UCSD-AML1 (cell line): ENCODE results near the gene SPRTN.
"Not testable (repeated sequence)": the region's sequence is repeated elsewhere in the genome, so short reads cannot be mapped to it uniquely, and the experiment has no call there.

Experiments used
- DNase-seq: peaks from one replicate; lab custom pipeline; 2025; ENCODE audit not compliant: unreplicated experiment; lab: John Stamatoyannopoulos, UW

The SPRTN gene

DNA sequence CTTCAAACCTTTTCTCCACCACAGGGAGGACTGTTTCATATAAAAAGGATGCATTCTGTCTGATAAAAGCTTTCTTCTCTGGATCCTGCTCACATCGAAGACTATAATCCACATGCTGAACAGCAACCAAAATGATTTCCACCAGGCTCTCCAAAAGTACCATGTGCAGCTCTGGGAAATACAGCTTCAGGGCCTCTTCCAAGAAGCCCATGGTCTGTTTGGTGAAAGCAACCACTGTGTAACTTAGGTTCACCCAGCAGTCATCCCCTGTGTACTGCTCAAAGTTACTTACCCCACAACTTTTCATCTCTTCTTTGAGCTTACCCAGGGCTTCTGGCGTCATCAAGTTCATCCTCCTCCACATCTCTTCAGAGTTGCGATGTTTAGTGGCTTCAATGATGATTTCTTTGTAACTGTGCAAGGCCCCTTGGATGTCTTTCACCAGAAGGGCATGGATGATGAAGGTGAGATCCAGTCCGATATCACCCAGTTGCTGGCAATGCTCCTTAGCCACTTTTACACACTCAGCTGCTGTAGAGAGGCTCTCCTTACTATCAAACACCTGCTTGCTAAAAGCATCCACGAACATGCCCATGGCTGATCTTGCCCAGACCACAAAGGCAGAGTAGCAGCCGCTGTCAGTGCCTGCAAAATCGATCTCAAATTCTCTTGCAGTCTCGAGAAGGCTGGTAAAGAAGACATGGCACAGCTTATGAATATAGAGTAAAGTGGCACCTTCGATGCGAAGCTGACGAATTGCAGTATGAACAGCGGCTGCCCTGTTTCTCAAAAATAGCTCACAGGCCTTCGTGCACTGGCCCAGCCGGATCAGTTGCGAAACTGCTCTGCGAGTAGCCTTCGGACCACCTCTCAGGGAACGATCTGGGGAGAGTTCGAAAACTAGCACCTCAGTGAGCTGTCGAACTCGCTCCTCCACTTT lies 2.2 kb upstream of the SPRTN start:
- DNase-seq = no peak

DNA sequence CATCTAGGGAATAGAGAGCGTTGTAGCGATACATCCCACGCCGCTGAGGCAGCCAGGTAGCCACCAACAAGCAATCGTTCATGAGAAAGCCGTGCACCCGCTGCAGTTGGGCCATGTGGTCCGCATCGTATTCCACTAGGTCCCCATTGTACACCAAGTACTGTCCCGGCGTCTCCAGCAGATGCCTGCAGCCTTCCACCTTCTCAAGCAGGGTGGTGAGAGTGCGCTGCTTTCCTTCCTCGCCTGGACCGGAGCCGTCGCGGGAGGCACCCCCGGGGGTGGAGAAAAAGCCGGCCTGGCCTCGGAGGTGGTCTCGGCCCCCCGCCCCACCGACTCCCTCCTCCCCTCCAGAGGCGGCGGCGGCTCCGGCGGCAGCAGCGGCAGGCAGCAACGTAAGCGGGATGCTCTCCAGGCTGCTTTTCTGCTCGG lies 1.0 kb upstream of the SPRTN start:
- DNase-seq = no peak

DNA sequence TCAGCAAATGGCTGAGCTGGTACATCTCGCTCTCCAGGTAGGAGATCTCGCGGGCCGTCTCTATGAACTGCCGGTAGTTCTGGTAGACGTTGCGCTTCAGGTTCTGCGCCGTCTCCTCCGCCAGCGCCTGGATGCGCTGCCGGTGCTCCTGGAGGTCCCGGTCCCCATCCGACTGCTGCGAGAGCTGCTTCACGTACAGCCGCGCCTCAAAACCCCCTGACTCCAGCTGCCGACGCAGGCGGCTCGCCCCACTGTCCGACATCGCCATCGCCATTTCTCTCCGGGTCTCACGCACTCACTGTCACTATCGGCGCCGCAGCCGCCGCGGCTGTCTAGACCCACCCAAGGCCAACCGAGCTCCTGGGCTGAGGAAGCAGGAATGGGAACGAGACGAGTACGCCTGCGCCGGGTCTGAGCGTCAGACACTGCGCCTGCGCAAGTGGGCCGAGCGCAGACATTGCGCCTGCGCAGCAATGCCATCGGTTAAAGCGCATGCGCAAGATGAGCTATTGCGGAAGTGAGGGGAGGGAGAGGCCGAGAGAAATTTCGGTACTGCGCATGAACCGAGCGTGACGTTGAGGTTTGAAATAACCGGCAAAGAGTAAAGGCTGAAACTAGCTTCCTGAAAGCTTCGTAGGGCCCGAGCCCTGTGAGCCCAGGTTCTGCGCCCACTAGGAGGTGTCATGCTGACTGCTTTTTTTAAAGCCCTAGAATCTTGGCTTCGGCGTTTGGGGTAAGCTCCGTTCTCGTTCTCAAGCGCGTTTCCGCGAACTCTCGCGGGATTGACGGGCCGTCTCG lies 422 bp upstream of the SPRTN start, which contains the start of gene EXOC8:
EXOC8 (minus strand) TSS at position 381 of the 798 bp plus-strand sequence; CDS start at position 274, 107 bp downstream.
- DNase-seq = peak; percentile 99

DNA sequence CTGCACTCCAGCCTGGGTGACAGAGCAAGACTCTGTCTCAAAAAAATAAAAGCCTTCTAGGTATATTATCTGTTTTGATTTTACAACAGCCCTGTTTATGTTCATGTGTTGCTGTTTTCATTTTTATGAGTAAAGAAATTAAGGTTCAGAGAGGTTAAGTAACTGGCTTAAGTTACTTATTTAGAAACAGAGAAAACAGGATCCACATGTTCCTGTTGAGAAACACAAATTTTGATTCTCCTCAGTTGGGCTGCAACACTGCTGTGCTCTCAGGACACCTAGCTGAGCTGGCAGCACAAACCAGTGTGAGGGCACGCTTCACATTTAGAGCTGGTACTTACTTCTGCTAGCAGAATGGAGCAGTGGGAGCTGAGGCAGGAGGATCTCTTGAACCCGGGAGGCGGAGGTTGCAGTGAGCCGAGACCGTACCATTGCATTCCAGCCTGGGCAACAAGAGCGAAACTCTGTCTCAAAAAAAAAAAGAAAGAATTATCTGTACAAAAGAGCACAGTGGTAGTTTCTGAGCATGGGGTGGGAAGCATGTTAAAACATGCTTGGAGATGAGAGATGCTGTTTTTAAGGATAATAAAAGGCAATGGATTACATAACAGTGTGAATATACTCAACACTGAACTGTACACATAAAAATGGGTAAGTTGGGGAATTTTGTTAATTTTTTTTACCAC lies 2.4 kb downstream of the SPRTN start:
- no peak for DNase-seq

DNA sequence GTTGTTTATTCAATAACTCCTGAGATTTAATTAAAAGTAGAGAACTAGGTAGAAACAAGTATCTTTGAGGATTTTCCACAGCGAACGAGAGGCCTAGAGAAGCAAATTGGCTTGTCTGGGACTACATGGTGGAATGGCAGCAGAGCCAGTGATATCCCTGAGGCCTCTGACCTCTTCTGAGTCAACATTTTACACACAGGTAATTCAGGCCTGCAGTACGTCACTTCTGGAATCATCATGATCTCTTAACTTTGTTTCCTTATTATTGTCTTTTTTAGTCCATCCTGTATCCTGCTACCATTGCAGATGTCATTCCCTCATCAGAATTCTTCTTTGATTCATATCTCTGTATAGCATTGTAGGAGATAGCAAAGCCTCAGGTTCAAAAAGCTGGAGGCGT lies 9.9 kb downstream of the SPRTN start:
- DNase-seq = no peak

DNA sequence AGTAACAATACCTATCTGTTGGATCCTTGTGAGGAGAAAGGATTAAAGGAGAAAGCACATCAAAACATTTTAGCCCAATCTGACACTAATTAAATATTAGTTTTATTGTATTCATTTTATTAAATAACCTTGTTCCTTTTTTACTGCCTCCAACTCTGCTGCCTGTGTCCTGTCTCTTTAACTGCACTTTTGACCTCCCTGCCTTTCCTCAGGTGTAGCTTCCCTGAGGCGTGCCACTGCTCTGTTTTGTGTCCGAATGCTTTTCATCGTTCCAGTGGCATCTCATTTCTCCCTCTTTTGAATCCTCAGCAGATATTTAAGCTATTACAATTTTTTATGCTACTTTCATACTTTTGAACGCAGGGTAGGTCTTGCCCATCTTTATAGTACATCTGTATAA lies 10.3 kb downstream of the SPRTN start:
- no peak for DNase-seq

DNA sequence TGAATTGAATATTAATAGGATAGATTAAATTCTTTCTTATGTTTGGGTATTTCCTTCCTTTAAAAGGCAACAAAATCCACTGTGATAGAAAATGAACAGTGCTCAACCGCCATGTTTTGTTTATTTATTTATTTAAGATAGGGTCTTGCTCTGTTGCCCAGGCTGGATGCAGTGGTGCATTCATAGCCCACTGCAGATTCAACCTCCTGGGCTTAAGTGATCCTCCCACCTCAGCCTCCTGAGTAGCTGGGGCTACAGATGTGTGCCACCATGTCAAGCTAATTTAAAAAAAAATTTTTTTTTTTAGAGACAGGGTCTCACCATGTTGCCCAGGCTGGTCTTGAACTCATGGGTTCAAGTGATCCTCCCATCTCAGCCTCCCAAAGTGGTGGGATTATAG lies 10.8 kb downstream of the SPRTN start:
- not testable (repeated sequence) for DNase-seq

DNA sequence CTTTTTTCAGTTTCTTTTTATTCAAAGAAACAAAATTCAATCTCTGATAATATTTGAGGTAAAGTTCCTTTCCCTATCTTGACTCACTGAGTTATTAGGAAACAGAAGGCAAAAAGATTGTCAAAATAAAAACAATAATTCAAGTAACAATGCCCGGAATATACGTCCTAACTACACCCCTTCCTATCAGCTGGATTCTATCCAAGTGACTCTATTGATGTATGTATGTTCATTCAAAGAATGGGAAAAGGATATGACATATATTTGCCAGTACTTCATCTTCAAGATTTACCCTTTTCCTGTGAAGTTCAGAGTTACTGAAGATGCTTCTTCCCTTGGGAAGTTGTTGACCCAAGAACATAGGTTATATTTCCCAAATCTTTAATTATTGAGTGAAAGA lies 13.7 kb downstream of the SPRTN start:
- DNase-seq = no peak

DNA sequence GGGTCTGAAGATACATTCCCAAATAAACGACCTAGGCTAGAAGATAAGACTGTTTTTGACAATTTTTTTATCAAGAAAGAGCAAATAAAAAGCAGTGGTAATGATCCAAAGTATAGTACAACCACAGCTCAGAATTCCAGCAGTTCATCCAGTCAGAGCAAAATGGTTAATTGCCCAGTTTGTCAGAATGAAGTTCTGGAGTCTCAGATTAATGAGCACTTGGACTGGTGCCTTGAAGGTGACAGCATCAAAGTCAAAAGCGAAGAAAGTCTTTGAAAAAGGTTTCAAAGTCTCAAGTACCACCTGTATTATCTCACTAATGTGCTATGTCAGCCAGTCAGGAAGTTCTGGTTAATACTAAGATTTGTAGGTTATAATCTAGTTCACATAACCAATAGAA lies 15.0 kb downstream of the SPRTN start:
- DNase-seq = no peak

DNA sequence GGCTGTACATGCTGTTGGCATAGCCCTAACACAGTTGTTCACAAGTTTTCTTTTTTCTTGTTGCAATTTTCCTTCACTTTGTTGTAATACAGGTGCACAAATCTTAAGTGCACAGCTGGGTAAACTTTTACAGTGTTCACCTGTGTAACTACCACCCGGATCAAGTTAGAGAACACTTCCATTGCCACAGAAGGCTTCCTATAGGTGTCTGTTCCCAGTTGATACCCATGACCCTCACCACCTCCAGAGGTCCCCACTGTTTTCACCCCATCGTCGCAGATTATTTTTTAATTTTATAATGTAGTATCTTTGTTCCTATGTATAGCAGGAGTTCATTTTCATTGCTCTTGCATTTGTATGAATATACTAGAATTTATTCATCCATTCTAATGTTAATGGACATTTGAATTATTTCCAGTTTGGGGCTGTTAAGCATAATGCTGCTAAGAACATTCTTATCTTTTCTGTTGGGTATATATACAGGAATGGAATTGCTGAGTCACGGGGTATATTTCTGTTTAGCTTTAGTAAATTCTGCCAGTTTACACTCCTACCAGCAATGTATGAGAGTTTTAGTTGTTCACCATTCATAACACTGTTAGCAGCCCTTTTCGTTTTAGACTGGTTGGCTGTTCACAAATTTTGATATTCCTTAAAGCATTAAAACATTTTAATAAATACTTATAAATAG lies 16.4 kb downstream of the SPRTN start:
- DNase-seq = no peak

DNA sequence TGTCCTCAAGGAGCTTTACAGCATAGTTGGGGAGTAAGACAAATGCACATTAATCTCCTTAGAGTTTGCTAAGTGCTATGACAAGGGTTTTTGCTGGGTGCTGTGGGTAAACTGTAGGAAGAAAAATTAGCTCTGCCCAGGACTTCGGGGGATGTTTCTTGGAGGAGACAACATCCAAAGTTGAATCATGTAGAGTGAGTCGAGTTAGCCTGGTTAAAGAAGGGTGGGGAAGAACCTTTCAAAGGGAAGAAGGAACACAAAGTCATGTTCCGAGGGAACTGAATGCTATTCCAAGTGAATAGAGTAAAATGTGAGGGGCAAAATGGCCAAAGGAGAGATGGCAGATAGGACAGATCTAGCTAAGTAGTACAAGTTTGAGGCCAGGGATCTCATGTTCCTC lies 17.1 kb downstream of the SPRTN start:
- DNase-seq = no peak

DNA sequence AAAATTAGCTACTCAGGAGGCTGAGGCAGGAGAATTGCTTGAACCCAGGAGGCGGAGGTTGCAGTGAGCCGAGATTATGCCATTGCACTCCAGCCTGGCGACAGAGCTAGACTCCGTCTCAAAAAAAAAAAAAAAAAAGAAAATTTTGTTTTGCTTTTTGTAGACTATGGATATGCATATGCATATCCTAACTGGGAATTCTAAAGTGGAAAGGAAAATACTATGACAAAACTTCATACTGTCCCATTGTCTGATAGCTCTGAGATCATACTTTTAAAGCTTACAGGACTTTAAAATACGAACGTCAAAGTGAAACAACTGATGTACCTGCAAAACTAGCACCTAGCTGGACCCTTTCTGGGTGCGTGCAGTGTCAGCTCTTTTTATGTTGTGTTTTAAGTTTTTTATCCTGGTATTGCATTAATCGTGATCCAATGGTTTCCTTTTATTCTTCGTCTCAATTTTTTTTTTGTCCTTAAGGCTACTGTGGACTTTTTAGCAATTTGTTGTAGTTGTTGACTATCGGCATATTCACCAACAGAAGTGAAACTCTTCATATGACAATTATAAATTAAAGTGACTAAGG lies 19.2 kb downstream of the SPRTN start:
- no peak for DNase-seq

DNA sequence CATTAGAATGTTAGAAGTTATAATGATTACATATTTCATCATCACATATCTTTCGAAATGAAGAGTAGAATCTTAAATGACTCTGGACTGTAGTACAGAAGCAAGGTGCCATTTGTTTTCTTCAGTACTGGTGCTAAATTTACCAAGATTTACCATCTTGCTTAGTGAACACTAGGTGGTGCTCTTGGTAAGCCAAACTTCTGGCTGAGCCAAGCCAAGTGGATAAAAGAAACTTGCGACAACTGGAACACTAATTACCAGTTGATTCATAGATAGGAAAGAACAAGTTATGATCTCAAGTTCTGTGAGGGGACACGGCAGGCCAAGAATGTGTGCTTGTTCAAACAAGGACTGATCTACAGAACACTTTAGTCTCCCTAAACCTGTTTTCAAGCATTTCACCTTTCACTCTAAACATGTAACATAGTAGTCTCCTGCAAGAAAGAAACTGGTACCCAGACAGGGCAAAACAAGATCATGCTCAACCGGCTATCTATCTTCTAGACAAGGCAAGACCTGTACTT lies 19.8 kb downstream of the SPRTN start:
- no peak for DNase-seq

DNA sequence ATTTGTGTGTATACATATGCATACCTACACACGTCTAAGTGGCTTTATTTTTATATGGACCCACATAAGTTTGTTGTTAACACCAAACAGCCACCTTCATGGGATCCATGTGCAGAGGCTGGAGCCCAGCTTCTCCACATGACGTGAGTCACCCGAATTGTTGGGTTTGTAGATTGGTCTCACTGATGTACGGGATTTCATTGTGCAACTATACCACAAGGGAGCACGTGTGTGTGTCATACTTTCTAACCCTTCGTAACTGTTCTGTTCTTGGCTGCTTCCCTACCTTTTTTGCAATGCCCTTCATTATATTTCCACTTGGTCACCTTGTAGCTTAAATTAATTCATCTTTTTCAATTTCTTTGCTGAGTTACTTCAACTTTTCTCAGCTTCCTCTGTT lies 21.0 kb downstream of the SPRTN start:
- no peak for DNase-seq

DNA sequence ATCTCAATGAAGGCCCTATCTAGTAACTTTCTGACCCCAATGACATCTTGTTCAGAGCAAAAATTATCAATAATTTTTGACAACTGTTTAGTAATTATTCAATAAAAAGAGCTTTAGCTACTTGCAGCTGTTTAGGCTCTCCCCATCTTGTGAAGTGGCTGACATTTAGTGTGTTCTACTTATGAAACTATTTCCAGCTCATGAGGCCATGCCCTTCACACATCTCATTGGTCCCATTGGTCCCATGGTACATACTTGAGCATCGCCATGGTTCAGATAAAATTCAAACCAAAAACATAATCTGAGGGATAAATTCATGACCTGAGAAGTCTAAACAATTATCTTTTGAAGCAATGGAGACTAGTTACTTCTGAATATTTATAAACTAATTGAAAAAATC lies 24.2 kb downstream of the SPRTN start:
- DNase-seq = no peak

DNA sequence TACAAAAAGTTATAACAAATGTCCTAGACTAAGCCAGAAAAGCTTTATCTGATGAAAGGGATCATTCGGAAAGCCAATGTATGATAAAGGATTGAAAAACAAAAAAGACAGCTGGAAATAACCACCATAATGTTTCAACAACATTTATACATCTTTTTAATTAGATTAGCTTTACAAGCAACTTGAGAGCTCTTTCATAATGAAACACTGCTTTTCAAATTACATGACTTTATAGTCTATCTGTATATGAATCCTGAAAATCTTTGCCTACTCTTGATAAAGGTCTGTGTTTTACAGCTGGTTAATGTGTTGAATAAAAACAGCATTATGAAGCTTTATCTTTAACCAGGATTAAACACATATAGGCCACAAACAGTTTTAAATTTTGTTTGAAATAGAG lies 25.5 kb downstream of the SPRTN start:
- no peak for DNase-seq

DNA sequence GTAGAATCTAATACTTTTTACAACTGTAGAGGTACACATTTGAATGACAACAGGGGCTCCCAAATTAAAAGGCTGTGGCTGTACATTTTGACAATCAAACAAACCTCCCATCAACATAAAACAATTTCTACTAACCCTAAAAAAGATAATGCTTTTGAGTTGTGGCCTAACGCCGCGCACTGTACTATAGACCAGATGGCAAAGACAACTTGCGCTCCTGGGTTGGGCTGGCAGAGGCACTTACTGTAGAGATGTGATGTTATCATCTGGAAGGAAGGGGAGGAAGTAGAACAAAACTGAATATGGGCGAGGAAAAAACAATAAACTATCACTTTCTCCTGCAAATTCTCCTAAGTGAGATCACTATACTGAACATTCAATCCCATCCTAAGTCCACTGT lies 26.1 kb downstream of the SPRTN start:
- DNase-seq = no peak

DNA sequence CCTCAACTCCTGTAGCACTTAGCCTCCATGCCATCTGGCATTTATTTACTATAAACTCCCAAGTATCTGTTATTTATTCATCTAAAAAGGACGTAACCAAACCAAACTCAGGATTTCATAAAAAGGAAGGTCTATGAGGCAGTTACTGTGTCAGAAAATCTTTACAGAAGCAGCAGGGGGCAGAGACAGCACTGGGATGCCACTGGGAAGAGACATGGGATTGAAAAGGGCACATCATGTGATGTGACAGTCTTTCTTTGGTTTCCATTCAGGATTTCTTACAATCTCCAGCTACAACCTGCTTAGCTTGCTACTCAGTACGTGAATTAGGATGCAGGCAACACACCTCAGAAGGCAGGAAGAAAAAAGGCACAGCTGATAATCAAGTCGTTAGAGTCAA lies 31.2 kb downstream of the SPRTN start:
- no peak for DNase-seq

DNA sequence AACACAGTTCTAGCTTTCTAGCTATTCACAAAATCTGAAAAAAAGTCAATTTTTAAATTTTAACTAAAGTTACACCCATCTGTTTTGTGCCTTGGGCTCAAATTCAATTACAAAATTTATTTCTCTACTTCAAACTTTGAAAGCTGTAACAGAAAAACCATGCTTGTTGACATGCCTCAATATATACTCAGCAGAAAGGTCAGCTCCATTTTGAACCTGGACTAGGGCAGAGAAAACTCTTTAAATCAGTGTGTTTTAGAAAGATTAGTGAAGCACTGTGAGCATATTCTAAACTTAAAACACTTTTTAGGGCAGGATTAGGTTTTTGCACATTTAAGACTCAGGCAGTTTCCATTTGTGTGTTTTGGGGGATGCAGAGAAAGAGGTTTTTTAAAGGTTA lies 34.4 kb downstream of the SPRTN start:
- DNase-seq = no peak

DNA sequence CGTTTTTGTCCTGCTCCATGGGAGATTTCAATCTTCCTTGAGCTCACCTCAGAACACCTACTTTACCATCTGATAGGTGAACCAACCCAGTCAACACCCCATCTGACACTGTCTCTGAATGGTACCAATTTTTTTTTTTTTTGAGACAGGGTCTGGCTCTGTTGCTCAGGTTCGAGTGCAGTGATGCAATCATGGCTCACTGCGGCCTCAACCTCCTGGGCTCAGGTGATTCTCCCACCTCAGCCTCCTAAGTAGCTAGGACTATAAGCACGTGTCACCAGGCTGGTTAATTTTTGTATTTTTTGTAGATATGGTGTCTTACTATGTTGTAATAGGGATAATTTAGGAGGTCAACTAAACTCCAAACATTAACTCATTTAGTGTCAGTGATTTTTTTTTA lies 36.3 kb downstream of the SPRTN start:
- DNase-seq = no peak
